SK-N-SH (cell line): ENCODE results near the gene FAM184B. TPM values are rescaled to one million over a fixed set of nuclear protein-coding genes. Genes with fewer than 3 reads are reported as not detected.

Experiments used
- CTCF ChIA-PET: fragments of 300-600, 350-600 bp; formaldehyde crosslinking; extraction: SDS; loops from one replicate; lab custom pipeline; 2021; lab: Yijun Ruan, JAX
- POLR2A ChIA-PET: fragments of 350-600 bp; sonication (Branson Sonifier 250); formaldehyde crosslinking; extraction: SDS; loops from one replicate; lab custom pipeline; 2020; ENCODE audit warnings: antibody characterized with exemption, inconsistent platforms; lab: Yijun Ruan, JAX
- DNase-seq: peaks from one replicate; pipeline ENCODE4 v3.0.0; 2012
- H2AFZ ChIP-seq: fragments of 200-600 bp; sonication (generic); 2 replicates; pipeline ENCODE4 v1.8.1; 2016; ENCODE audit warnings: antibody characterized with exemption, mild to moderate bottlenecking, low read depth
- H3F3A ChIP-seq: fragments of 200-600 bp; sonication (generic); replicated peaks from 2 replicates; pipeline ENCODE3; 2016; ENCODE audit warnings: antibody characterized with exemption, mild to moderate bottlenecking; ENCODE audit not compliant: insufficient read depth
- H3K27ac ChIP-seq, 2 experiments: fragments of 200-500 bp in 1 of 2; fragments of 200-600 bp in 1 of 2; sonication (Bioruptor generic) in 1 of 2; sonication (generic), shearing (Covaris generic) in 1 of 2; 2 replicates each; pipeline versions ENCODE4 v1.5.1 to v1.6.1; 2014 to 2016; ENCODE audit warnings: low read depth in 2 of 2, inconsistent platforms in 1 of 2, low read length in 1 of 2, mild to moderate bottlenecking in 1 of 2, mixed read lengths in 1 of 2
- H3K27me3 ChIP-seq: fragments of 200-600 bp; sonication (generic), shearing (Covaris generic); 2 replicates; pipeline ENCODE4 v1.6.1; 2016; ENCODE audit warnings: mixed run types; ENCODE audit not compliant: insufficient read depth
- H3K36me3 ChIP-seq, 2 experiments: fragments of 200-500 bp in 1 of 2; fragments of 200-600 bp in 1 of 2; sonication (Bioruptor generic) in 1 of 2; sonication (generic) in 1 of 2; replicated peaks in 1 of 2; 2 replicates each; pipeline versions ENCODE3 to v1.5.1; 2014 to 2016; ENCODE audit warnings: low read length in 1 of 2, mild to moderate bottlenecking in 1 of 2; ENCODE audit not compliant: insufficient read depth in 2 of 2, control insufficient read depth in 1 of 2
- H3K4me1 ChIP-seq, 2 experiments: fragments of 200-500 bp in 1 of 2; fragments of 200-600 bp in 1 of 2; sonication (Bioruptor generic) in 1 of 2; sonication (generic), shearing (Covaris generic) in 1 of 2; 2 replicates each; pipeline versions ENCODE4 v1.5.1 to v1.6.1; 2014 to 2016; ENCODE audit warnings: low read depth in 1 of 2, low read length in 1 of 2, mixed run types in 1 of 2; ENCODE audit not compliant: insufficient read depth in 2 of 2, control insufficient read depth in 1 of 2
- H3K4me2 ChIP-seq: fragments of 200-600 bp; sonication (generic), shearing (Covaris generic); 2 replicates; pipeline ENCODE4 v1.6.1; 2017; ENCODE audit warnings: mixed run types
- H3K4me3 ChIP-seq, 2 experiments: fragments of 200-500 bp in 1 of 2; fragments of 200-600 bp in 1 of 2; sonication (Bioruptor generic) in 1 of 2; sonication (generic), shearing (Covaris generic) in 1 of 2; 2 replicates each; pipeline versions ENCODE4 v1.5.1 to v1.8.1; 2014 to 2016; ENCODE audit warnings: low read depth in 2 of 2, inconsistent platforms in 1 of 2, low read length in 1 of 2, mild to moderate bottlenecking in 1 of 2, mixed read lengths in 1 of 2, moderate library complexity in 1 of 2
- H3K79me2 ChIP-seq: fragments of 200-600 bp; sonication (generic); 2 replicates; pipeline ENCODE4 v1.8.1; 2017; ENCODE audit warnings: mild to moderate bottlenecking; ENCODE audit not compliant: insufficient read depth
- H3K9ac ChIP-seq: fragments of 200-600 bp; sonication (generic); 2 replicates; pipeline ENCODE4 v1.6.1; 2017; ENCODE audit warnings: mixed run types
- H3K9me2 ChIP-seq: fragments of 200-600 bp; sonication (generic); 2 replicates; pipeline ENCODE4 v1.6.1; 2017; ENCODE audit warnings: mixed run types
- H3K9me3 ChIP-seq: fragments of 200-600 bp; sonication (generic); 2 replicates; pipeline ENCODE4 v1.6.1; 2017; ENCODE audit warnings: mixed run types, mild to moderate bottlenecking, moderate library complexity
- H4K20me1 ChIP-seq: fragments of 200-600 bp; sonication (generic); 2 replicates; pipeline ENCODE4 v1.6.1; 2017; ENCODE audit warnings: mild to moderate bottlenecking, mixed run types; ENCODE audit not compliant: insufficient read depth
- EZH2phosphoT487 ChIP-seq: fragments of 200-600 bp; sonication (generic); IDR thresholded peaks from 2 replicates; pipeline ENCODE4 v1.6.1; 2017; ENCODE audit warnings: low read depth, mixed run types, mild to moderate bottlenecking, antibody characterized with exemption, moderate library complexity, borderline replicate concordance
- FOSL2 ChIP-seq: IDR thresholded peaks from 2 replicates; pipeline ENCODE4 v1.4.0; 2012; ENCODE audit warnings: low read depth, mild to moderate bottlenecking, moderate library complexity, borderline replicate concordance
- FOXJ3 ChIP-seq: sonication (generic); formaldehyde crosslinking; IDR thresholded peaks from 2 replicates; pipeline ENCODE4 v1.5.1; 2020; ENCODE audit warnings: mild to moderate bottlenecking, missing genetic modification reagents
- GABPA ChIP-seq: IDR thresholded peaks from 2 replicates; pipeline ENCODE4 v1.4.0; 2012; ENCODE audit warnings: low read depth, mild to moderate bottlenecking
- IRF3 ChIP-seq: fragments of 150-350 bp; IDR thresholded peaks from 2 replicates; pipeline ENCODE4 v1.6.1; 2016; ENCODE audit warnings: mild to moderate bottlenecking, low read depth, low read length
- JUND ChIP-seq: IDR thresholded peaks from 2 replicates; pipeline ENCODE4 v1.4.0; 2012
- MAX ChIP-seq: IDR thresholded peaks from 2 replicates; pipeline ENCODE4 v1.4.0; 2012; ENCODE audit warnings: low read depth
- MEF2A ChIP-seq: IDR thresholded peaks from 2 replicates; pipeline ENCODE4 v1.4.0; 2012; ENCODE audit warnings: low read depth, borderline replicate concordance
- MXI1 ChIP-seq: IDR thresholded peaks from 2 replicates; pipeline ENCODE4 v1.6.1; 2012; ENCODE audit warnings: mild to moderate bottlenecking, low read depth, low read length, improper control_type of control experiment
- PBX3 ChIP-seq: IDR thresholded peaks from 2 replicates; pipeline ENCODE4; 2012
- POLR2AphosphoS5 ChIP-seq: IDR thresholded peaks from 2 replicates; pipeline ENCODE4 v1.6.1; 2012; ENCODE audit warnings: low read depth, low read length
- RAD21 ChIP-seq: IDR thresholded peaks from 2 replicates; pipeline ENCODE4 v1.6.1; 2012; ENCODE audit warnings: mild to moderate bottlenecking, low read length
- RCOR1 ChIP-seq: fragments of 150-350 bp; IDR thresholded peaks from 2 replicates; pipeline ENCODE4 v1.6.1; 2017; ENCODE audit warnings: antibody characterized with exemption, low read length
- REST ChIP-seq: IDR thresholded peaks from 2 replicates; pipeline ENCODE4 v1.6.1; 2012; ENCODE audit warnings: mild to moderate bottlenecking, low read depth, low read length, moderate library complexity
- RFX5 ChIP-seq: IDR thresholded peaks from 2 replicates; pipeline ENCODE4 v1.6.1; 2012; ENCODE audit warnings: mild to moderate bottlenecking, improper control_type of control experiment, low read length
- RXRA ChIP-seq: IDR thresholded peaks from 2 replicates; pipeline ENCODE4 v1.4.0; 2012; ENCODE audit warnings: low read depth, mild to moderate bottlenecking, borderline replicate concordance
- SIN3A ChIP-seq: IDR thresholded peaks from 2 replicates; pipeline ENCODE4 v1.6.1; 2012; ENCODE audit warnings: low read depth, mild to moderate bottlenecking, low read length, moderate library complexity, borderline replicate concordance
- TAF1 ChIP-seq: IDR thresholded peaks from 2 replicates; pipeline ENCODE4 v1.6.1; 2012; ENCODE audit warnings: low read depth, mild to moderate bottlenecking, low read length, moderate library complexity, borderline replicate concordance
- TCF12 ChIP-seq: IDR thresholded peaks from 2 replicates; pipeline ENCODE4 v1.4.0; 2012
- TEAD4 ChIP-seq: IDR thresholded peaks from 2 replicates; pipeline ENCODE4 v1.4.0; 2012; ENCODE audit warnings: mild to moderate bottlenecking, borderline replicate concordance; ENCODE audit not compliant: insufficient read depth
- USF1 ChIP-seq: IDR thresholded peaks from 2 replicates; pipeline ENCODE4 v1.4.0; 2012; ENCODE audit warnings: low read depth, borderline replicate concordance
- USF2 ChIP-seq: fragments of 150-350 bp; IDR thresholded peaks from 2 replicates; pipeline ENCODE4 v1.6.1; 2017; ENCODE audit warnings: antibody characterized with exemption, low read length, low read depth, borderline replicate concordance
- YY1 ChIP-seq: IDR thresholded peaks from 2 replicates; pipeline ENCODE4 v1.4.0; 2012; ENCODE audit warnings: low read depth, mild to moderate bottlenecking
- ZBTB33 ChIP-seq: IDR thresholded peaks from 2 replicates; pipeline ENCODE4 v1.4.0; 2012; ENCODE audit warnings: low read depth, borderline replicate concordance
- WGBS: methylation state at CpG from one replicate; pipeline ENCODE4 v1.1.6; 2017; ENCODE audit warnings: low lambda C conversion rate; 5-methylcytosine and 5-hydroxymethylcytosine counted together
- polyA plus RNA-seq, 3 experiments: library from polyadenylated mRNA; depleted of rRNA; stranded (reverse); fragments of >200 nt; gene quantifications; 2 replicates each; pipeline ENCODE4 v1.2.3, GENCODE V29; 2012

Gene FAM184B
- polyA plus RNA-seq, 1 of the 3 experiments (the other 2 are of a cell fraction): not detected

- H3K4me1 ChIP-seq: peaks cover 0 to 5% of the 10 kb centered on the region in 2 experiments; a peak in 1 of 4 replicates
- no peaks in the 10 kb centered on the region for H3K27me3 ChIP-seq
- 32% methylated on average over 5 of the region's 5 CpGs for WGBS
- peak overlapping the region in 1 of 2 experiments; percentile 55; a peak in 2 of 4 replicates for H3K27ac ChIP-seq
- H3K4me2 ChIP-seq: no peak overlapping the region
- ChIA-PET CTCF (interaction anchor here (0.9 to 1.8 kb wide), 4 partner anchors 15 to 238 kb away, joined by 3 to 6 read pairs (median 3); no protein-coding TSS in a partner anchor), POLR2A (no interaction called here)
- H3F3A ChIP-seq: peaks cover 9% of the 10 kb centered on the region
- no peaks in the 10 kb centered on the region for H3K9me3 ChIP-seq
- no peak overlapping the region for H3K4me3 ChIP-seq
- H4K20me1 ChIP-seq: no peaks in the 10 kb centered on the region
- H2AFZ ChIP-seq: no peak overlapping the region
- peaks cover 0 to 10% of the 10 kb centered on the region in 2 experiments for H3K36me3 ChIP-seq
- no peak for DNase-seq
- no peaks in the 10 kb centered on the region for H3K9me2 ChIP-seq
- no peak overlapping the region for H3K9ac ChIP-seq
- H3K79me2 ChIP-seq: no peaks in the 10 kb centered on the region
- TF ChIP-seq RFX5 (no peak), IRF3 (no peak), USF2 (no peak), FOSL2 (peak; percentile 75; the same call in 1 of the 2 replicates), EZH2phosphoT487 (no peak), POLR2AphosphoS5 (no peak), RAD21 (no peak), SIN3A (no peak), MAX (no peak), FOXJ3 (CRISPR knock-in tag) (no peak), TCF12 (peak; percentile 2; the same call in 1 of the 2 replicates), USF1 (no peak), TAF1 (no peak), YY1 (no peak), REST (no peak), PBX3 (0 out of 2 replicates have a peak, but pooled peaks have one; percentile 13), GABPA (no peak), MEF2A (no peak), RCOR1 (no peak), RXRA (no peak), TEAD4 (no peak), ZBTB33 (no peak), JUND (peak; percentile 27; the same call in 1 of the 2 replicates), MXI1 (no peak)
Observed at GRCh38 chr4:17787315-17787714, 5.9 kb upstream of the FAM184B start.
